Endothelial cell of hepatic sinusoid (primary cell): ENCODE results near the gene CKS1B.

Experiments used
- in situ Hi-C: cut with HindIII; loops from 2 replicates; pipeline ENCODE4 v1.10.0; 2017; ENCODE audit warnings: low sequenced_read_pairs

CKS1B gene

GRCh38 chr1:154974102-154974807 is at the start of gene CKS1B:
CKS1B (plus strand) TSS chr1:154974681; CDS start chr1:154974746, 65 bp downstream.
- in situ Hi-C loops, result no loop called here

- in situ Hi-C loops, result no loop called here
Measured at GRCh38 chr1:154925335-154926170, 48.9 kb upstream of the CKS1B start.

GRCh38 chr1:154926201-154926600 is 48.3 kb upstream of the CKS1B start:
- in situ Hi-C loops, result no loop called here

- in situ Hi-C loops, result no loop called here
Measured at GRCh38 chr1:154931940-154932487, 42.5 kb upstream of the CKS1B start.

GRCh38 chr1:154934358-154934948 is 40.0 kb upstream of the CKS1B start:
- in situ Hi-C loops, result no loop called here

- in situ Hi-C loops, result no loop called here
Measured at GRCh38 chr1:154935749-154936554, 38.5 kb upstream of the CKS1B start.

GRCh38 chr1:154936555-154937084 is 37.9 kb upstream of the CKS1B start, which contains the start of gene PMVK:
PMVK (minus strand) TSS chr1:154936719; CDS start chr1:154936685, 34 bp downstream.
- in situ Hi-C loops, result no loop called here

GRCh38 chr1:154937085-154937987 is 37.1 kb upstream of the CKS1B start:
- in situ Hi-C loops, result no loop called here

- in situ Hi-C loops, result no loop called here
Measured at GRCh38 chr1:154937988-154938386, 36.5 kb upstream of the CKS1B start.

- in situ Hi-C loops, result no loop called here
Measured at GRCh38 chr1:154938604-154939399, 35.7 kb upstream of the CKS1B start.

- in situ Hi-C loops, result no loop called here
Measured at GRCh38 chr1:154940213-154940560, 34.3 kb upstream of the CKS1B start.

GRCh38 chr1:154940651-154941194 is 33.8 kb upstream of the CKS1B start:
- in situ Hi-C loops, result no loop called here

- in situ Hi-C loops, result no loop called here
Measured at GRCh38 chr1:154941333-154942013, 33.0 kb upstream of the CKS1B start.

GRCh38 chr1:154943649-154944400 is 30.7 kb upstream of the CKS1B start:
- in situ Hi-C loops, result no loop called here

- in situ Hi-C loops, result no loop called here
Measured at GRCh38 chr1:154944401-154945159, 29.9 kb upstream of the CKS1B start.
